HL-60 (cell line): ENCODE measurements around the gene NFIA.

Experiments used
- DNase-seq, 2 experiments: peaks; one replicate each; pipeline ENCODE4 v3.0.0-alpha.2; 2010 to 2020; ENCODE audit warnings: low read depth in 1 of 2, low spot score in 1 of 2
- H3K27ac ChIP-seq: fragments of 250-450 bp; sonication (Bioruptor Pico); replicated peaks from 2 replicates; pipeline ENCODE4 v1.5.1; 2020; ENCODE audit warnings: mild to moderate bottlenecking, moderate library complexity
- H3K27me3 ChIP-seq: fragments of 250-450 bp; sonication (Bioruptor Pico); 2 replicates; pipeline ENCODE4 v1.5.1; 2021; ENCODE audit warnings: mild to moderate bottlenecking, moderate library complexity; ENCODE audit not compliant: insufficient read depth, poor library complexity, severe bottlenecking
- H3K4me3 ChIP-seq: replicated peaks from 2 replicates; pipeline ENCODE4 v1.5.1; 2011; ENCODE audit warnings: mild to moderate bottlenecking, control low read depth, low read length; ENCODE audit not compliant: insufficient read depth
- CTCF ChIP-seq: IDR thresholded peaks from one replicate; pipeline ENCODE4 v1.5.1; 2011; ENCODE audit warnings: low read length, control low read depth, inconsistent platforms; ENCODE audit not compliant: insufficient read depth
- GABPA ChIP-seq: IDR thresholded peaks from 2 replicates; pipeline ENCODE4 v1.6.1; 2012; ENCODE audit warnings: low read depth
- POLR2AphosphoS5 ChIP-seq: IDR thresholded peaks from 2 replicates; pipeline ENCODE4 v1.6.1; 2012; ENCODE audit warnings: low read depth
- REST ChIP-seq: IDR thresholded peaks from 2 replicates; pipeline ENCODE4 v1.6.1; 2012; ENCODE audit warnings: low read depth; ENCODE audit not compliant: insufficient replicate concordance
- SPI1 ChIP-seq: IDR thresholded peaks from 2 replicates; pipeline ENCODE4 v1.6.1; 2012; ENCODE audit warnings: low read depth, mild to moderate bottlenecking, borderline replicate concordance

NFIA gene

GRCh38 chr1:61051719-61052394 is 30.5 kb upstream of the NFIA start:
- H3K4me3 ChIP-seq: no peak overlapping the region

GRCh38 chr1:61052395-61053225 is 29.8 kb upstream of the NFIA start:
- no peak for DNase-seq
- H3K27ac ChIP-seq: no peak overlapping the region
- H3K4me3 ChIP-seq: no peak overlapping the region
- no peak for TF ChIP-seq REST
- no peak for TF ChIP-seq CTCF
- TF ChIP-seq SPI1: no peak
- TF ChIP-seq POLR2AphosphoS5: no peak
- no peak for TF ChIP-seq GABPA
- H3K27me3 ChIP-seq: peaks cover 64% of the 10 kb centered on the region

More at GRCh38 chr1:61051719-61052394, 30.5 kb upstream of the NFIA start:
- TF ChIP-seq POLR2AphosphoS5 (no peak), REST (no peak), GABPA (no peak), SPI1 (no peak), CTCF (no peak)
- H3K27ac ChIP-seq: no peak overlapping the region
- no peak for DNase-seq
- H3K27me3 ChIP-seq: peaks cover 59% of the 10 kb centered on the region

GRCh38 chr1:61053226-61053711 is 29.1 kb upstream of the NFIA start:
- Histone ChIP-seq H3K27ac (no peak overlapping the region), H3K27me3 (peaks cover 70% of the 10 kb centered on the region), H3K4me3 (no peak overlapping the region)
- TF ChIP-seq GABPA: no peak
- no peak for TF ChIP-seq CTCF
- no peak for TF ChIP-seq SPI1
- no peak for TF ChIP-seq POLR2AphosphoS5
- TF ChIP-seq REST: no peak
- no peak for DNase-seq
